ENCODE data around the gene SUN1.
A peak's percentile ranks its signal among the peaks of the same experiment; 100 is the strongest.
"Not testable (repeated sequence)": the region's sequence is repeated elsewhere in the genome, so short reads cannot be mapped to it uniquely, and the experiment has no call there.

SUN1 gene

GRCh38 chr7:894164-894867, 62.0 kb downstream of the SUN1 start:
- DNase-seq: no peak

DNA sequence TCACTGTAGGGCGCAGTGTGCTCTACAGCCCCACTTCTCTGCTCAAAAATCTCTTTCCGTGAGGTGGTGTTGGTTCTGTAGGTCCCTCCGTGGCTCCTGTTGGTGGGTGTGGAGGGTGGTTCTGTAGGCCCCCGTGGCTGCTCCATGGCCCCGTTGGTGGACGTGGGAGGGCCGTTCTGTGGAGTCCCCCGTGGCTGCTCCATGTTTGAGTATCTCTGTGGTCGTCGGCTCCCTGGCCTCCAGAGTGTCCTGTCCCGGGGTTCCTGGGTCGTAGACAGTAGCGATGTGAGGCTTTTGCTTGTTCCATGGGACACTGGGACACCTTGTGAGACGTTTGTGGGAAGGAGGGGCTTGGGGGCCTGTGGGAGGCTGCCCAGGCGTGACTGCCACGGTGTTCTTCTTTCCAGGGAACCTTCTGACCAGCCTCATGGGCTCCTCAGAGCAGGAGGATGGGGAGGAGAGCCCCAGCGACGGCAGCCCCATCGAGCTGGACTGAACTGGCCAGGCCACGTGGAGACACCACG, 62.7 kb downstream of the SUN1 start:
- no peak for DNase-seq

GRCh38 chr7:895451-896052, 63.3 kb downstream of the SUN1 start:
- no peak for DNase-seq

DNA sequence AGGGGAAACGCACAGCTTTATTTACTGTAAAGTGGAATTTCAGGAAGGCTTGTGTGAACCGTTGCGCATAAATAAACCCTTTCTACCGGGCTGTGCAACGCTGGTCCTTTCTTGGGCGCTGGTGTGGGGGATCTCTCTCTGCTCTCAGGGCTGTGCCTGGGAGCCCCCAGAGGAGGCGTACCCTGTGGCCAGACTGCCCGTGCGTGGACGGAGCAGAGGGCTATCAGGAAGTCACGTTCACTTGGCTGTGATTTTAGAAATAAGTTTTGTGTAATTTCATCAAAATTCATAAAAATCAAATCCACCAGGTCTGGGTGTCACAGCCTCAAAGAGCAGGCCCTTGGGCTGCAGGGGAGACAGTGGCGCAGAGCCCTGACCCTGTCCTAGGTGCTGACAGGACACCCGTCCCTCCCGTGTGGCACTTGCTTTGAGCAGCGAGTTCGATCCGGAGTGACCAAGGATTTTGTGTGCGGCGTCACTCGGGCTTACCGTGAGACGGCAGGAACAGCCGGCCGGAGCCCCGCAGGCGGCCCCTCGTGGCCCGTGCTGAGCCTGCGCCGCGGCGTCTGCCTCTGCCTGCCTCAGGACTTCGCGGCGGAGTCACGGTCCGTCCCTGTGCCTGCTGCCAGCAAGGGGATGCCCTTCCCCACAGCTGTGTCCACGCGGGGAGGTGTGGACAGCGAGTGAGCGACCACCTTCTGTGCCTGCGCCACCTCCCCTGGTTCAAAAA, 64.2 kb downstream of the SUN1 start:
- no peak for DNase-seq

GRCh38 chr7:897086-897485, 64.8 kb downstream of the SUN1 start:
- no peak for DNase-seq

- DNase-seq: no peak
Measured at GRCh38 chr7:897771-898376, 65.6 kb downstream of the SUN1 start.

- DNase-seq: no peak
Measured at GRCh38 chr7:898460-898854, 66.2 kb downstream of the SUN1 start.

DNA sequence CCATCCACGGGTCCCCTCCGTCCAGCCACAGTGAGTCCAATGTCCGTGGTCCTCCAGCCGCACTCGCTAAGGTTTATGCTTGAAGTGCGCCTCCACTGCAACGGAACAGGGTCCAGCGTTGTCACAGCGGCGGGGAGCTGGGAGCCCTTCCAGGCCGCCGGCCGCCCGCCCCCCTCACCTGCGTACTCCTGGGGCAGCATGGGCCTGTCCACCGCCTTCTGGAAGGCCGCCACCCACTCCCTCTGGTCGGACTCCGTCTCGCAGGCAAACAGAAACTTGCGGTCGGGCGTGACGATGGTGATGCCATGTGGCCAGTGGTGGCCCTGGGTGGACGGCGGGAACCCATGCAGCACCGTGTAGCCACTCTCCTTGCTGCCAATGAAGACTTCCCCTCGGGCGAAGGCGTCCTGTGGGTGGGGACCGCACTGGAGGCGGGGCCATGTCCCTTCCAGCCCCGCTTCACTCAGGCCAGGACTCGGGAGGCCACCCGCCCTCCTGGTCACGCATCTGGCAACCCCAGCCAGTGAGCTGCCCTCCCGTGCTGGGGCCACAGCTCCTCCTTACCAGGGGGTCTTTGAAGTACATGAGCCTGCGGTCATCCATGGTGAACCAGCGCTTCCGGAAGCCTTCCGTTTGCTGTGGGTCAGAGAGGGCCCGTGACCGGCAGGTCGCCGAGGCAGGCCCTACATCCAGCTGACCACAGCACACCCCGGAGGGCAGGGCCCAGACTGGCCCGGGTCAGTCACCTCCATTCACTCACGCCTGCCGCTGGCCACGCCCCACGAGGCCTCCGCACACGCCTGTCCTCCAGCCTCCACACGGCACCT, 66.8 kb downstream of the SUN1 start:
- DNase-seq: no peak

- DNase-seq: no peak
Measured at GRCh38 chr7:899806-900205, 67.5 kb downstream of the SUN1 start.

DNA sequence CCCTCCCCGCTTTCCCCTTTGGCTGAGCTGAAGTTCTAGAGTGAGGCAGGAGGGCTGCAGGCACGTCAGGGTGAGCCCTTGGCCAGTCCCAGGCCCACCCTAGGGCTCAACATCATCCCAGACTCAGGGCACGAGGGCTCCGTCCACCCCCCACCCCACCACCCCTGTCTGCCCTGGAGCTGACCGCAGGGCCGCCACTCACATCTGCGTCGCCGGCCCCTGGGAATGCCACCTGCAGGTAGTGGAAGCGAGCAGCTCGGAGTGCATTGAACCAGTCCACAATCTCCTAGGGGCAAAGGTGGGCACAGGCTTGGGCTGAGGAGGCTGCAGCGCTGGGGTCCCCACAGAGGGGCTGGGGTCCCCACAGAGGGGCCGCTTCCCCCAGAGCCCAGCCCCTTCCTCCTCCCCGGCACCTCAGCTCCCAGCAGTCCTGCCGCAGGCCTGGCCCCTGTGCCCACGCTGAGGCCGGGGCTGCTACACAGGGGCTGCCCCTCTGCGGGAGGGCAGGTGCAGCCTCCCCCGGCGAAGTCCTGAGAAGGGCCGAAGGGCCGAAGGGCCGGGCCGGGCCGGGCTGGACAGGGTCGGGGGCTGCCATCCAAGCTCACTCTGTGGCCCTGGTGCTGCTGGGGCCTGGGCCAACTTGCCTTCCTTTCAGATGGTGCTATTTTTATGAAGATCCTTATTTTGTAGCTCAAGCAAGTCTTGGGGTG, 68.2 kb downstream of the SUN1 start:
- DNase-seq: no peak

- no peak for DNase-seq
Measured at GRCh38 chr7:901041-901387, 68.7 kb downstream of the SUN1 start.

DNA sequence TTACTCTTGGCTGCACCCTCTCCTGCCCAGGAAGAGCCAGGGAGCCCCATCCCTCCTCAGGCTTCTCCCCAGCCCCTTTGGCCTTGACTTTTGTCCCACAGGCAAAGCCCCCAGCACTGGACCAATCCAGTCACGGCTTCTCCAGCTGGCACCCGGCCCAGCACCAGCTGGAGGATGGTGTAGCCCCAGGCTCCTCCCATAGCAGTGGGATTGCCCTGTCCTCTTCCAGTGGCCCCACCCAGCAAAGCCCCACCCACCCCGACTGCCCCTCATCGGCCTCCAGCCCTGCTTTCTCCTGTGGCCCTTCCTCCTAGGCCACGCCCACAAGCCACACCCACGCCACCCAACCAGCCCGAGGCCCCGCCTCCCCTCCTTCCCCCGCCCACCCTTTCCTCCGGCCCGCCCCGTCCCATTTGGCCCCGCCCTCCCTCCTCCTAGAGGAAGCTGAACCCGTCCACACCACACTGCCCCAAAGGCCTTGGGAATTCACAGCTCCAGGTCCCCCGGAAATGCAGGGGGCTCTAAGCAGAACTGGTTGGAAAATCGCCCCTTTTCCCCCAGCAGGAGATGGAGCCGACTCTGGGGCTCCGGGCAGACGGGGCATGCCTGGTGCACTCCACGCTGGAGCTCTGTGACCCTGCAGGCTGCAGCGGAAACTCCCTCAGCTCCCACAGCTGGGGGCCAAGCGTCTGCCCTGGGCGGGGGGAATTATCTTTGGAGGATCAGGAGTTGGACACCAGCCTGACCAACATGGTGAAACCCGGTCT, 69.3 kb downstream of the SUN1 start:
- DNase-seq: peak; percentile 81

- DNase-seq: no peak
Measured at GRCh38 chr7:902996-903395, 70.7 kb downstream of the SUN1 start.

DNA sequence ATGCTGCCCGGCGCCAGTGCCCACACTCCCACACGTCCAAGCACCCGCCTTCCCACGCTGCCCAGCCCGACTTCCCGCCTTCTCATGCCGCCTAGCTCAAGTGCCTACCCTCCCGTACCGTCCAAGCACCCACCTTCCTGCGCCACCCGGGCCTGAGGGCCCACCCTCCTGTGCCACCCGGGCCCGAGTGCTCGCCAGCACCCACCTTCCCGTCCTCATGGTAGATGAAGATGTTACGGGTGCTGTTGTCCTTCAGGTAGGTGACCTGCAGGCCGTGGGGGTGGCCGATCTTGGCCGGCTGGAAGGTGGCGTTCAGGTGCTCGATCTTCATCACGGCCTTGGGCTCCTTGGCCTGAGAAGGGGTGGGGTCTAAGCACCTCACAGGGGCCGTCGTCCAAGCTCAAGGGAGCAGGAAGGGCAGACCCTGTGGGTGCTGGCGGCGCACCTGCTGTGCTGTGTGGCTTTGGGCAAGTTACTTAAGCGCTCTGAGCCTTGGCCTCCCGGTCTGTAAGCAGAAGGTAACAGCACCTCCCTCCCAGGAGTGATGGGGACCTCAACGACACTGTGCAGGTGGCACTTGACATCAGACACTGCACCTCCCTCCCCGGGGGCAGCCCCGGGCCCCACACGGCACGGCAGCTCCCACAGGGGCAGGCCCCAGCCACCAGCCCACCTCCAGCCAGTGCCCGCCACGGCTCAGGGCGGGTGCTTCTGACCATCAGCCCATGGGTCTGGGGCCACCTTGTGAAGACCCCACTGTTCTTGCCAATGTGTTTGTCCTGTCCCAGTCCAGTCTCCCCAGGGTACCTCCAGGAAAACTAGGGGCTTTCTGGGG, 71.9 kb downstream of the SUN1 start:
- DNase-seq: no peak

DNA sequence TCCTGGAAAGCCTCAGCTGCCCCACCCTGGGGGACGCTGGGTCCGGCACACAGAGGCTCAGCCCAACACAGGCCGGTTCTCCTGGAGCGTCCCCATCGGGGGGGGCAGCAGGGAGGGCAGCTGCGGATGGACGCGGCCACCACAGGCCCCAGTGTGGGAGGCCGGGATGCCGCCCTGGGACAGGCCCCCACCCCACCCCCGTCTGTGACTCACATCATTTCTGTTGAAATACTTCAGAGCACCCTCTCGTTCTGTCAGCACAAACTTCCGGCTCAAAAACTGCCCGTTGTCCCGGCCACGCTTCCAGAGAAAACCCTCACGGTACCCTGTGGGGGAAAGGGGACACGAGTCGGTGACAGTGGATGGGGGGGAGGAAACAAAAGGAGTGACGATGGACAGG, 72.6 kb downstream of the SUN1 start:
- no peak for DNase-seq

DNA sequence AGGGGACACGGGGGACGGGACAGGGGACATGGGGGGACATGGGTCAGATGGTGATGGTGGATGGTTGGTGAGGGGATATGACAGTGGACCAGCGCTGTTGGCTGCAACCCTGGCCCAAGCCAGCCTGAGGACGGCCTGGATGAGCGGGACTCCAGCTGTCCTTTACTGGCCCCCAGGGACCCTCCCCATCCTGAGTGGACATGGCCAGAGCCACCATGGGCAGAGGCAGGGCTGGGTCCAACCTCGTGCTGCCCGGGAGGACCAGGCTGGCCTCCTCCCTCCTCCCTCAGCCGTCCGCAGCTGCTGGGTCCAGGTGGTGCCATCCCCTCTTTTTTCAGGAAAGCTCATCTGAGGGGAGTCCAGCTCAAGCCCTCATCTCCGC, 74.5 kb downstream of the SUN1 start:
- no peak for DNase-seq

- DNase-seq: no peak
Measured at GRCh38 chr7:907158-907980, 75.1 kb downstream of the SUN1 start.

GRCh38 chr7:908159-908581, 75.9 kb downstream of the SUN1 start:
- no peak for DNase-seq

- not testable (repeated sequence) for DNase-seq
Measured at GRCh38 chr7:908591-909357, 76.5 kb downstream of the SUN1 start.
